Activated CD8-positive, alpha-beta T cell treated with anti-CD3 and anti-CD28 coated beads, Interleukin-2, amount 10 ng/mL, durations not matched to agents 7 days and 5 days (primary cell): ENCODE data around the gene PLEKHA8. TPM values are rescaled to one million over a fixed set of nuclear protein-coding genes. Genes with fewer than 3 reads are reported as not detected.

Source experiments
- ATAC-seq: fragments of 150-1000 bp; cut with Tn5 transposase; one replicate; pipeline ENCODE4 v1.10.0; 2021; ENCODE audit warnings: moderate library complexity
- CTCF ChIA-PET: fragments of 350-600 bp; sonication (Branson Sonifier 250); formaldehyde crosslinking; loops from one replicate; lab custom pipeline; 2021; ENCODE audit warnings: antibody characterized with exemption; lab: Charles Lee
- POLR2A ChIA-PET: fragments of 350-600 bp; sonication (Branson Sonifier 250); formaldehyde crosslinking; loops from one replicate; lab custom pipeline; 2021; ENCODE audit warnings: antibody characterized with exemption; lab: Charles Lee
- DNase-seq: peaks from one replicate; pipeline ENCODE4 v3.0.0-alpha.2; 2020
- H3K27ac Mint-ChIP-seq: one replicate; pipeline ENCODE4 v1.8.0; 2021; ENCODE audit warnings: mild to moderate bottlenecking, mixed read lengths
- H3K27me3 Mint-ChIP-seq: one replicate; pipeline ENCODE4 v1.8.0; 2021; ENCODE audit warnings: low read depth, mixed read lengths
- H3K36me3 Mint-ChIP-seq: one replicate; pipeline ENCODE4 v1.8.0; 2021; ENCODE audit warnings: low read depth, mixed read lengths
- H3K4me1 Mint-ChIP-seq: one replicate; pipeline ENCODE4 v1.8.0; 2021; ENCODE audit warnings: low read depth, mixed read lengths
- H3K4me3 Mint-ChIP-seq: one replicate; pipeline ENCODE4 v1.8.0; 2021; ENCODE audit warnings: mild to moderate bottlenecking, mixed read lengths
- H3K9me3 Mint-ChIP-seq: one replicate; pipeline ENCODE4 v1.8.0; 2022; ENCODE audit warnings: mixed read lengths; ENCODE audit not compliant: insufficient read depth
- total RNA-seq, 2 experiments: library from RNA; stranded (reverse); gene quantifications; one replicate each; pipeline ENCODE4 v1.2.3, GENCODE V29; 2021

PLEKHA8 gene
- total RNA-seq, 2 experiments from 2014 or later, result 8.9 to 11.5 TPM

DNA sequence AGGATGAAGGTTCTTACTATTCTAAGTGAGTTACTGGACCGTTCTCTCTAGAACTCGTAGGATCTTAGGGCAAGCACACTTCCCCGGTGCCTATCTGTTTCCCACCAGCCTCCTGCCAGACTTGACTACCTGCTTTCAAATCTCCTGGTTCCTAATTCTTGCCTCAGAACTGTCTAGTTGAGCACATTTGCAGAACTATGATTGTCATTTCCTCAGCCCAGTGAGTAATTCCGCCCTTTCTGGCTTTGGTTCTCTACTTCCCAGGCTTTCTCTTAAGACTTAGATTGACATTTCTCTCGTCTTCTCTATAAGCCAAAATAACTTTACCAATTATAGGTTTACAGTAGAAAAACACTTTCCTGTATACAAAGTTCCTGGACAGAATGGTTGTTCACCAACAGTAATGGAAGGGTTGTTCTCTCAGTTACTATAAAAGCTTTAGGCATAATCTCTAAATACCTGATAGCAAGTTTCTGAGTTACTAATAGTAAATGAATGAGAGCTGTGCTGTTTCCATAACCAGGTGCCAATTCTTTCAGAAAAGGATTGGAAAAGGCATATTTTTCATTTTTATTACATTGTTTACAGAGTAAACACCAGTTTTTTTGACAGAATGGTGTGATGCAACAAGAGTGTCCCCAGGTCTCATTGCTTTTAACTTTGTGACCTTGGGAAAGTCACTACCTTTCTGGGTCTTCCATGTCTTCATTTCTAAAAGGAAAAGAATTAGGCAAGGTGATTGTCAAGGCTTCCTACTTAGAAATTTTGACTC lies 41.1 kb downstream of the PLEKHA8 start:
- CTCF ChIA-PET, result interaction anchor here (0.7 to 4.1 kb wide), 2 partner anchors 7 to 94 kb away, joined by 3 to 28 read pairs; no protein-coding TSS in a partner anchor
- Mint-ChIP-seq H3K27ac (no peak overlapping the region), H3K4me1 (no peaks in the 10 kb centered on the region), H3K9me3 (no peaks in the 10 kb centered on the region), H3K4me3 (no peak overlapping the region), H3K27me3 (no peaks in the 10 kb centered on the region), H3K36me3 (no peaks in the 10 kb centered on the region)
- DNase-seq (no peak), ATAC-seq (no peak)
- POLR2A ChIA-PET, result no interaction called here

DNA sequence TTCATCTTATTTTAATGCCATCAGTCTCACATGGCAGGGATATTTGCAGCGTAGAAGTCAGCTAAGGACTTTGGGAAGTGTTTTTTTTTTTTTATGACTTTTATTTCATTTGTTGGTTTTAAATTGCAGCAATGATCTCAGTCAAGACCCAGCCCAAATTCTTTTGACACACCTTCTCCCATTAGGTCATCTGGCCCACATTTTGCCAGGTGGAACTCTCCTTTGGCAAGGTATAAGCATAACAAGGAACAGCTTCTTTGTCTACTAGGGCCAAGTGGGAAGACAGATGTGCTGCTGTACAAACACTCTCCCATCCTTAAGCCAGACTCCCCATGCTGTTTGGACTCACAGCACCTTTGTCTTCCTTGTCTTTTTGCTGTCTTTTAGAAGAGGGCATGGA lies 41.8 kb downstream of the PLEKHA8 start:
- DNase-seq (no peak), ATAC-seq (no peak)
- Mint-ChIP-seq H3K27ac (no peak overlapping the region), H3K4me3 (no peak overlapping the region), H3K9me3 (no peaks in the 10 kb centered on the region), H3K36me3 (no peaks in the 10 kb centered on the region), H3K27me3 (no peaks in the 10 kb centered on the region), H3K4me1 (no peaks in the 10 kb centered on the region)
- ChIA-PET POLR2A (no interaction called here), CTCF (interaction anchor here (0.7 to 4.1 kb wide), 2 partner anchors 8 to 93 kb away, joined by 3 to 28 read pairs; no protein-coding TSS in a partner anchor)

DNA sequence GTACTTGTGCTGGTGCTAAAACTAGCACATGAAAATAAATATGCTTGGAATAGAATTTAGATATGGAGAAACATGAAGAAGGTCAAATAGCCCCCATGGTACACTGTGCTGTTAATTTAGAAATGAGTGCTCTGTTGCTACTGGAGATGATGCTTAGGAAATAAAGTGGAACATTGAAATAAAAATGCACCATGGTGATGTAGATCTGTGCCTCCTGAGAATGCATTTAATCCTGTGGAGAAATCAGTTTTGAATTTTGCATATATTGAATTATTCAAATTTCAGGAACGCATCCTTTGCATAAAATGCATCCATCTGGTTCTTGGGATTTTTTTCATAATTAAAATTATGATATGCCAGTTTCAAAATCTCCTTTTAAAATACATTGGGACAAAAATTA lies 44.5 kb downstream of the PLEKHA8 start:
- H3K27me3 Mint-ChIP-seq, result no peaks in the 10 kb centered on the region
- H3K36me3 Mint-ChIP-seq, result no peaks in the 10 kb centered on the region
- ATAC-seq, result no peak
- no peaks in the 10 kb centered on the region for H3K9me3 Mint-ChIP-seq
- H3K27ac Mint-ChIP-seq, result no peak overlapping the region
- POLR2A ChIA-PET, result no interaction called here
- no peak for DNase-seq
- CTCF ChIA-PET, result interaction anchor here (1.2 to 4.1 kb wide), 4 partner anchors 11 to 195 kb away, joined by 3 to 28 read pairs (median 3); no protein-coding TSS in a partner anchor
- H3K4me3 Mint-ChIP-seq, result no peak overlapping the region
- no peaks in the 10 kb centered on the region for H3K4me1 Mint-ChIP-seq

DNA sequence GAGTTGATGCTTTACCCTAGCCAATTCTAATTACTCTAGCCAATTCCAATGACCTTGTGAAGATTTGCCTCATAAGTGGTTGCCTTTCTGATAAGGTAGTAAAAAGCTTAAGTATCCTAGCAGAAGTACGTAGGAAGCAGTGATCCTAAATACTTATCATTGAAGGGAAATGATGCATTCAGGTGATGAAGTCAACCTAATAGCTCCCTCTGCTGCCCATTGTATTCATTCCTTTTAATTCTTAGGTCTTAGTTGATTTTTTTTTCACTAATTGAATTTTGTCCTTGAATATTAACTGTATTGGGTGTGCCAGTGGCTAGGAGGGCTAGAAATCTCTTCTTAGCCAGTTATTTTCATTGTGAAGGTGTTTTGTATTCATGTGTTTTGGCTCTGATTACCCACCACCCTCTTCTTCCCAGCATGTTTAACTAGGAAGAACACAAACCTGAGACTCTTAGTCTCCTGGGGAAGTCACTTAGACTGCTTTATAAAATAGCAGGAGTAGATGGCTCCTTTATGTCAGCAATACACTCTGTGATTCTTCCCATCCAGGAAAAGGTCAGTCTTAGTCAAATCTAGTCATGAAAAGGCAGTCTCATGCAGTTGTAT lies 46.3 kb downstream of the PLEKHA8 start:
- no peaks in the 10 kb centered on the region for H3K36me3 Mint-ChIP-seq
- no peaks in the 10 kb centered on the region for H3K4me1 Mint-ChIP-seq
- H3K27ac Mint-ChIP-seq, result no peak overlapping the region
- ChIA-PET CTCF (interaction anchor here (0.7 to 2.5 kb wide), 10 partner anchors 11 to 196 kb away, joined by 3 to 11 read pairs (median 3); no protein-coding TSS in a partner anchor), POLR2A (interaction anchor here (0.6 to 1.2 kb wide), 2 partner anchors 9 to 112 kb away, joined by 3 read pairs; no protein-coding TSS in a partner anchor)
- DNase-seq (no peak), ATAC-seq (no peak)
- H3K27me3 Mint-ChIP-seq, result no peaks in the 10 kb centered on the region
- no peak overlapping the region for H3K4me3 Mint-ChIP-seq
- no peaks in the 10 kb centered on the region for H3K9me3 Mint-ChIP-seq

DNA sequence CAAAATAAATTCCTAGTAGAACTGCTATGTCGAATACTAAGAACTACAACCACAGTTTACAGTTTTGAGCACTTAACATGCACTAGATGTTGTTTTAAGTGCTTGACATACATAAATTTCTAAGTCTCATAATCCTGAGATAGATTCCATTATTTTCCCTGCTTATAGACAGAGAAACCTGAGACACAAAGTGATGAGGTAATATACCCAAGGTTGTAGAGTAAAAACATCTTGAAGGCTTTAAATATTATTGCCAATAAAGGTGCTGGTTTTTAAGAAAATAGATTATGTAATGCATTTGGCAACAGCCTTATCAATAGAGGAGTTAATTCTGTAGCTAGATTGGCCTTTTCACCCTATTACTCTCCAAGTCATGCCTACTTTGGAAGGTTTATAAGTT lies 48.2 kb downstream of the PLEKHA8 start:
- Mint-ChIP-seq H3K27me3 (no peaks in the 10 kb centered on the region), H3K36me3 (no peaks in the 10 kb centered on the region), H3K27ac (no peak overlapping the region), H3K9me3 (no peaks in the 10 kb centered on the region), H3K4me1 (no peaks in the 10 kb centered on the region), H3K4me3 (no peak overlapping the region)
- no peak for ATAC-seq
- DNase-seq, result no peak
- ChIA-PET CTCF (interaction anchor here (3.2 kb wide), 1 partner anchor 14 kb away, joined by 23 read pairs; no protein-coding TSS in a partner anchor), POLR2A (no interaction called here)

DNA sequence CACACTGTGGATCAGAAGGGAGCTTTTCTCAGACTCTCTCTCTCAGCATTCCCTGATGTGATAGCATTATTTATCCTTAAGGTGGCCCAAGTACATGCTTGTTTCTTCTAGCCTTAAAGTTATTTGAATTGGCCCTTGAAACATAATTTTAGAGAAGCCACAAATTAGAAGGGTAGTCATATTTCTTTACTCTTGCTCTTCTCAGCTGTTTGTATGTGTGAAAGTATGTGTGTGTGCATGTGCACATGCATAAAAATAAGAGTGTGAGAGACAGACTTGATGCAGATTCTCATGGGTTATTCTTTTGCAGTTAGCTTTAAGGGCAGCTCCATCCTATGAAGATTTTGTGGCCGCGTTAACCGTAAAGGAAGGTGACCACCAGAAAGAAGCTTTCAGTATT lies 50.1 kb downstream of the PLEKHA8 start:
- Mint-ChIP-seq H3K4me3 (no peak overlapping the region), H3K27ac (no peak overlapping the region), H3K36me3 (no peaks in the 10 kb centered on the region), H3K9me3 (no peaks in the 10 kb centered on the region), H3K27me3 (no peaks in the 10 kb centered on the region), H3K4me1 (no peaks in the 10 kb centered on the region)
- DNase-seq, result no peak
- no peak for ATAC-seq
- ChIA-PET CTCF (interaction anchor here (1.1 to 3.2 kb wide), 2 partner anchors 16 kb away, joined by 4 to 23 read pairs; no protein-coding TSS in a partner anchor), POLR2A (no interaction called here)

DNA sequence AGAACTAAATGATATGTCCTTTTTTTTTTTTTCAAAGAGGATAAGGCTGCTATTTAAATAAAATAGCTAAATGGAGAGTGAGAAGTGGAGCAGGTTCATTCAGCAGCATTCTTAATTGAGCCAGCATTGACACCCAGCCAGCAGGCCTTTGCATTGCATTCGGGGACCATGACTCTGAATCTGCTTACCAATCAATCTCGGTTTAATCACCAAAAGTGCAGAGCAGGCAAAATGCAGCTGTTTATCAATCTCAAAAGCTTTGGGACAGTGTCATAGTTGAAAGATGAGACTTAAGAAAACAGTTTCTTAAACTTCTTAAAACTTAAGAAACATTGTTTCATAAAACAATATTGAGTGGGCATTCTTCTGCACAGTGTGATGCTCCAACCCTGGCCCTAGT lies 51.7 kb downstream of the PLEKHA8 start:
- Mint-ChIP-seq H3K36me3 (no peaks in the 10 kb centered on the region), H3K4me1 (peaks cover 4% of the 10 kb centered on the region), H3K27me3 (no peaks in the 10 kb centered on the region), H3K4me3 (no peak overlapping the region), H3K27ac (no peak overlapping the region), H3K9me3 (no peaks in the 10 kb centered on the region)
- CTCF ChIA-PET, result interaction anchor here (1.9 kb wide), 1 partner anchor 17 kb away, joined by 10 read pairs; no protein-coding TSS in a partner anchor
- no peak for DNase-seq
- POLR2A ChIA-PET, result no interaction called here
- ATAC-seq, result no peak

DNA sequence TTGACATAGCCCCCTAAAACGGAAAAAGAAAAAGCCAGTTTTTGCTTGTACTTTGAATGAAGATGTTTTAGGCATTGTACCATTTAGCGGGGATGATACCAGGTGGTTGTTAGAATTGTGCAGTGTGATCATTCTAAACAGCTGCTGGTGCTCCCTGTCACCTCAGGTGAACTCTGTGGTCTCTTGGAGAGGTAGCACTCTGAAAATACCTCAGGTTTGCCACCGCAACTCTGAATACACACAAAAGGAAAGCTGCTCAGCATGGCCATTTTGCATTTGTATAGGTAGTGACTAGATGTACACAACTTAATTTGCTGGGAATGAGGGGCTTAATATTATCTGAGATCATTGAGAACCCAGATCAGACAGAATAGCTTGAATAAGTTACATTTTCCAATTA lies 52.6 kb downstream of the PLEKHA8 start:
- no peaks in the 10 kb centered on the region for H3K9me3 Mint-ChIP-seq
- H3K4me1 Mint-ChIP-seq, result peaks cover 4% of the 10 kb centered on the region
- ChIA-PET CTCF (interaction anchor here (1.9 kb wide), 1 partner anchor 18 kb away, joined by 10 read pairs; no protein-coding TSS in a partner anchor), POLR2A (no interaction called here)
- no peak overlapping the region for H3K27ac Mint-ChIP-seq
- no peak overlapping the region for H3K4me3 Mint-ChIP-seq
- no peaks in the 10 kb centered on the region for H3K27me3 Mint-ChIP-seq
- H3K36me3 Mint-ChIP-seq, result no peaks in the 10 kb centered on the region
- DNase-seq, result no peak
- no peak for ATAC-seq

DNA sequence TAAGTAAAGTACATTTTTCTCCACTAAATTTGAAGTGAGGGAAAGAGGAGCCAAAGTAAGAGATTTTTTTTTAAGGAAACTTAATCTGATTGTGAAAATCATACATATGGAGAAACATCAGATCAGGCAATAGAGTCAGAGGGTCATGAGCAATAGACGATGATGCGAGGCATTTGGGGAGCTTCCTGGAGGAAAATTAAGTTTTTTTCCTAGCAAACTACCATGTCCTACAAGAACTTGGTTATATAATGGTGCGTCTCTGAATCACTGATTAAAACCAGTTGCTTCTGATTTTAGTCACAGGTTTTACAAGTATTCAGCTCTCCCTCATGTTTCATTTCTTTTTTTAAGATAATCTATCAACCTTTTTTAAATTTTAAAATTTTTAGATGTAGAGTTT lies 54.5 kb downstream of the PLEKHA8 start:
- DNase-seq (no peak), ATAC-seq (no peak)
- no peak overlapping the region for H3K27ac Mint-ChIP-seq
- no peaks in the 10 kb centered on the region for H3K9me3 Mint-ChIP-seq
- ChIA-PET CTCF (interaction anchor here (1.9 kb wide), 1 partner anchor 21 kb away, joined by 6 read pairs; no protein-coding TSS in a partner anchor), POLR2A (no interaction called here)
- no peak overlapping the region for H3K4me3 Mint-ChIP-seq
- H3K36me3 Mint-ChIP-seq, result no peaks in the 10 kb centered on the region
- H3K27me3 Mint-ChIP-seq, result no peaks in the 10 kb centered on the region
- peaks cover 7% of the 10 kb centered on the region for H3K4me1 Mint-ChIP-seq

DNA sequence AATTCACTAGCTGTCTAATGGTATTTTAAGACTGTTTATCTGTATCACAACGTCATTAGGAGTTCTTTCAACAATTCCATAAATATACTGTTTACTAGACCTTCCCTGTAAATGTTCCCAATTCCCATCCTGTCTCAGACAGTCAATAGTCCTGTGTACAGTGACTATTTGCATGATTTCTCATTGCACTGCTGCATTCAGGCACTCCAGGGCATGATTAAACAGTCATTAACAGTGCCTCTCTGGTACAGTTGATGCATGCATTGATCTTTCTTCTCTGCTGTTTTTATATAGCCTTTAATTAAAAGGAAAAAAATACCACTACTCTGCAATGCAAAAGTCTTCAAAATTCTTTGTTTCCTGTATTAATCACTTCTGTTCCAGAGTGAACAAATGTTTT lies 55.1 kb downstream of the PLEKHA8 start:
- DNase-seq, result no peak

DNA sequence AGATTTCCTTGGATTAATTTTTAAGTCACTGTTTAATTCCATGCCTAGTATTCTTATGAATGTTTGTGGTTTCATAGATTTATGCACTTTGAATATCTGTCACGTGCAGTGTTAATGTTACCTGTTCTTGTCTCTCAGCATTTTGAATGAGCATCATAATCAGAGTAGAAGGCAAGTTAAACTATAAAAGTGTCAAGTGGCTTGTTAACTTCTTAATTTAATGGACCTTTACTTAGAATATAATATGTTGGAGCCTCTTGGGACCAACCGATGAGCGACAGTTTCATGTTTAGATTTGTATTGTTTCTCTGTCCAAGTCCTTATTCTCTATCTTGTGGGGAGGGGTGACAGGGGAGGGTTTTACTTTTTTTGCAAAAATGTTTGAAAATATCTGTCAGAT lies 56.0 kb downstream of the PLEKHA8 start:
- Mint-ChIP-seq H3K9me3 (no peaks in the 10 kb centered on the region), H3K27ac (no peak overlapping the region), H3K36me3 (no peaks in the 10 kb centered on the region), H3K4me3 (no peak overlapping the region), H3K27me3 (no peaks in the 10 kb centered on the region), H3K4me1 (peaks cover 7% of the 10 kb centered on the region)
- POLR2A ChIA-PET, result no interaction called here
- ATAC-seq, result no peak
- DNase-seq, result no peak
- CTCF ChIA-PET, result interaction anchor here (1.9 kb wide), 1 partner anchor 23 kb away, joined by 6 read pairs; no protein-coding TSS in a partner anchor

More for the DNA sequence above, 55.1 kb downstream of the PLEKHA8 start:
- ChIA-PET POLR2A (no interaction called here), CTCF (interaction anchor here (1.9 kb wide), 1 partner anchor 22 kb away, joined by 6 read pairs; no protein-coding TSS in a partner anchor)
- Mint-ChIP-seq H3K9me3 (no peaks in the 10 kb centered on the region), H3K27me3 (no peaks in the 10 kb centered on the region), H3K27ac (no peak overlapping the region), H3K4me3 (no peak overlapping the region), H3K36me3 (no peaks in the 10 kb centered on the region), H3K4me1 (peaks cover 7% of the 10 kb centered on the region)
- ATAC-seq, result no peak

DNA sequence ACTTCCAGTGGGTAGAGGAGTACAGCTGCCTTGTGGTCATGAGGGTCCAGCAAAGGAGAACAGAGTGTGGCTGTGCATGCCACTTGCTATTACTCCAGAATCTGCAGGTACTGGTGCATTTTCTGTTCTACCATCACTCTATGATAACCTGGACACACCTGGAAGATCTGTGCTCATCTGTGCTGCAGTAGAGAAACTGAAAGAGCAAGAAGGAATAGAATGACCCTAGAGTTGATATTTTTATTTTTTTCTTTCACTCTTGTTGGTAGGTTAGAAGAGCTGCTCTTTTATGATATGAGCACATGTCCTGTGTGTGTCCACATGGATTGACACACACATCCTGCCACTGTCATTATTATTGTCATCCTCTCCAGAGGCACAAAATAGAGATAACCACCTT lies 58.3 kb downstream of the PLEKHA8 start:
- Mint-ChIP-seq H3K9me3 (no peaks in the 10 kb centered on the region), H3K36me3 (no peaks in the 10 kb centered on the region), H3K27me3 (no peaks in the 10 kb centered on the region), H3K4me1 (peaks cover 7% of the 10 kb centered on the region), H3K27ac (no peak overlapping the region), H3K4me3 (no peak overlapping the region)
- ChIA-PET POLR2A (no interaction called here), CTCF (interaction anchor here (2.3 kb wide), 1 partner anchor 25 kb away, joined by 8 read pairs; no protein-coding TSS in a partner anchor)
- ATAC-seq (no peak), DNase-seq (no peak)
